ENCODE data around the gene ZNF268.

The ZNF268 gene

DNA sequence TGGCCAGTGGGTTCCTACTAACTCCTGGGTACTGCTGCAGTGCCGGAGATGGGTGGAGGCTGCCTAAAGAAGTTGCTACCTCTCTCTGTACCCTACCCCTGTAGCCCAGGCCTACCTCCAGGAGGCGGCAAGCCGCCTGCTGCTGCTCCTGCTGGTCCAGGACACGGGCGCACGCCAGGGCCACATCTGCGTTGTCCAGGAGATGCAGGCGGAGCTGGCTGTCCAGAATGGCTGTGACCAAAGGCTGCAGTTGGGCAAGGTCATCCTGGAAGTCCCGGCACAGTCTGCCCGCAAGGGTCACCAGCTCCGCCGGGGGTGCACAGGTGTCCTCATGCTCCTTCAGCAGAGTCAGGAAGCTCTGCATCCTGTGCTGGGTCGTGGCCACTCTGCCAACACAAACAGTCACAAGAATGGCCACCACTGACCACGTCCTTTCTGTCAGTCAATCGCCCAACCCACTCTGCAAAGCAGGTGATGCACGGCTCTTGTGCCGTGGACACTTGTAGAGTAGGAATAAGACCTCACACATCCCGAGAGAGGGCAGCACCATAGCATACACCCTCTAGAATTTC is 52.8 kb downstream of the ZNF268 start:
- Histone ChIP-seq H3K4me3 (replicated peaks; ENCODE audit: insufficient read depth, low read length) (no peak overlapping the region), H3K27ac (replicated peaks) (no peak overlapping the region), H3K27me3 (ENCODE audit: insufficient read depth, poor library complexity, severe bottlenecking) (no peaks in the 10 kb centered on the region)
- no peak for DNase-seq (ENCODE audit: low read depth in 1 of 2, low spot score in 1 of 2)
- no peak for TF ChIP-seq SPI1 (IDR thresholded peaks at IDR 0.05; ENCODE audit: borderline replicate concordance, low read depth)
- TF ChIP-seq, protein P1, sequence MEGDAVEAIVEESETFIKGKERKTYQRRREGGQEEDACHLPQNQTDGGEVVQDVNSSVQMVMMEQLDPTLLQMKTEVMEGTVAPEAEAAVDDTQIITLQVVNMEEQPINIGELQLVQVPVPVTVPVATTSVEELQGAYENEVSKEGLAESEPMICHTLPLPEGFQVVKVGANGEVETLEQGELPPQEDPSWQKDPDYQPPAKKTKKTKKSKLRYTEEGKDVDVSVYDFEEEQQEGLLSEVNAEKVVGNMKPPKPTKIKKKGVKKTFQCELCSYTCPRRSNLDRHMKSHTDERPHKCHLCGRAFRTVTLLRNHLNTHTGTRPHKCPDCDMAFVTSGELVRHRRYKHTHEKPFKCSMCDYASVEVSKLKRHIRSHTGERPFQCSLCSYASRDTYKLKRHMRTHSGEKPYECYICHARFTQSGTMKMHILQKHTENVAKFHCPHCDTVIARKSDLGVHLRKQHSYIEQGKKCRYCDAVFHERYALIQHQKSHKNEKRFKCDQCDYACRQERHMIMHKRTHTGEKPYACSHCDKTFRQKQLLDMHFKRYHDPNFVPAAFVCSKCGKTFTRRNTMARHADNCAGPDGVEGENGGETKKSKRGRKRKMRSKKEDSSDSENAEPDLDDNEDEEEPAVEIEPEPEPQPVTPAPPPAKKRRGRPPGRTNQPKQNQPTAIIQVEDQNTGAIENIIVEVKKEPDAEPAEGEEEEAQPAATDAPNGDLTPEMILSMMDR (IDR thresholded peaks at IDR 0.05; ENCODE audit: insufficient read depth, low read length): no peak
- no peak for TF ChIP-seq GABPA (IDR thresholded peaks at IDR 0.05; ENCODE audit: low read depth)
- TF ChIP-seq POLR2AphosphoS5 (IDR thresholded peaks at IDR 0.05; ENCODE audit: low read depth): no peak
- TF ChIP-seq, protein P2, sequence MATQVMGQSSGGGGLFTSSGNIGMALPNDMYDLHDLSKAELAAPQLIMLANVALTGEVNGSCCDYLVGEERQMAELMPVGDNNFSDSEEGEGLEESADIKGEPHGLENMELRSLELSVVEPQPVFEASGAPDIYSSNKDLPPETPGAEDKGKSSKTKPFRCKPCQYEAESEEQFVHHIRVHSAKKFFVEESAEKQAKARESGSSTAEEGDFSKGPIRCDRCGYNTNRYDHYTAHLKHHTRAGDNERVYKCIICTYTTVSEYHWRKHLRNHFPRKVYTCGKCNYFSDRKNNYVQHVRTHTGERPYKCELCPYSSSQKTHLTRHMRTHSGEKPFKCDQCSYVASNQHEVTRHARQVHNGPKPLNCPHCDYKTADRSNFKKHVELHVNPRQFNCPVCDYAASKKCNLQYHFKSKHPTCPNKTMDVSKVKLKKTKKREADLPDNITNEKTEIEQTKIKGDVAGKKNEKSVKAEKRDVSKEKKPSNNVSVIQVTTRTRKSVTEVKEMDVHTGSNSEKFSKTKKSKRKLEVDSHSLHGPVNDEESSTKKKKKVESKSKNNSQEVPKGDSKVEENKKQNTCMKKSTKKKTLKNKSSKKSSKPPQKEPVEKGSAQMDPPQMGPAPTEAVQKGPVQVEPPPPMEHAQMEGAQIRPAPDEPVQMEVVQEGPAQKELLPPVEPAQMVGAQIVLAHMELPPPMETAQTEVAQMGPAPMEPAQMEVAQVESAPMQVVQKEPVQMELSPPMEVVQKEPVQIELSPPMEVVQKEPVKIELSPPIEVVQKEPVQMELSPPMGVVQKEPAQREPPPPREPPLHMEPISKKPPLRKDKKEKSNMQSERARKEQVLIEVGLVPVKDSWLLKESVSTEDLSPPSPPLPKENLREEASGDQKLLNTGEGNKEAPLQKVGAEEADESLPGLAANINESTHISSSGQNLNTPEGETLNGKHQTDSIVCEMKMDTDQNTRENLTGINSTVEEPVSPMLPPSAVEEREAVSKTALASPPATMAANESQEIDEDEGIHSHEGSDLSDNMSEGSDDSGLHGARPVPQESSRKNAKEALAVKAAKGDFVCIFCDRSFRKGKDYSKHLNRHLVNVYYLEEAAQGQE (IDR thresholded peaks at IDR 0.05; ENCODE audit: insufficient replicate concordance, low read depth): no peak

DNA sequence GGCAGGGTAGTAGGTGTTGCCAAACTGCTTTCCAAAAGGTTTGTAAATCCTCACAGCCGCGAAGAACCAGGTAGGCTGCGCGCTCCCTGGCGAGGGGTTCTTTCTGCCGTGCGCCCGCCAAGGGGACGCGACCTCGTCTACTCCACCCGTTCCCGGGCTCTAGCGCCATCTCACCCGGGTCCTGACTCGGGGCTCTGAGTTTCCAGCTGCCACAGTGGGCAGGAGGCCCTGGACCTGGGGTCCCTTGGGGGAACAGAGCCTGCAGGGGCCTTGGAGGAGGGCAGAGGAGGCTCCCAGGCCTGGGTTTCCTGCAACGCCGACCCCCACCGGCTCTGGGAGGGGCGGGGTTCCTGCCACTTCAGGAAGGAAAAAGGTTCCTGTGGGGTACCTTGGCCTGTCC is 53.7 kb downstream of the ZNF268 start:
- TF ChIP-seq, protein P1 (IDR thresholded peaks at IDR 0.05; ENCODE audit: insufficient read depth, low read length): no peak
- TF ChIP-seq SPI1 (IDR thresholded peaks at IDR 0.05; ENCODE audit: borderline replicate concordance, low read depth): no peak
- TF ChIP-seq GABPA (IDR thresholded peaks at IDR 0.05; ENCODE audit: low read depth): no peak
- no peak for TF ChIP-seq POLR2AphosphoS5 (IDR thresholded peaks at IDR 0.05; ENCODE audit: low read depth)
- TF ChIP-seq, protein P2 (IDR thresholded peaks at IDR 0.05; ENCODE audit: insufficient replicate concordance, low read depth): no peak
- Histone ChIP-seq H3K27me3 (ENCODE audit: insufficient read depth, poor library complexity, severe bottlenecking) (no peaks in the 10 kb centered on the region), H3K4me3 (replicated peaks; ENCODE audit: insufficient read depth, low read length) (no peak overlapping the region), H3K27ac (replicated peaks) (no peak overlapping the region)
- no peak for DNase-seq (ENCODE audit: low read depth in 1 of 2, low spot score in 1 of 2)

DNA sequence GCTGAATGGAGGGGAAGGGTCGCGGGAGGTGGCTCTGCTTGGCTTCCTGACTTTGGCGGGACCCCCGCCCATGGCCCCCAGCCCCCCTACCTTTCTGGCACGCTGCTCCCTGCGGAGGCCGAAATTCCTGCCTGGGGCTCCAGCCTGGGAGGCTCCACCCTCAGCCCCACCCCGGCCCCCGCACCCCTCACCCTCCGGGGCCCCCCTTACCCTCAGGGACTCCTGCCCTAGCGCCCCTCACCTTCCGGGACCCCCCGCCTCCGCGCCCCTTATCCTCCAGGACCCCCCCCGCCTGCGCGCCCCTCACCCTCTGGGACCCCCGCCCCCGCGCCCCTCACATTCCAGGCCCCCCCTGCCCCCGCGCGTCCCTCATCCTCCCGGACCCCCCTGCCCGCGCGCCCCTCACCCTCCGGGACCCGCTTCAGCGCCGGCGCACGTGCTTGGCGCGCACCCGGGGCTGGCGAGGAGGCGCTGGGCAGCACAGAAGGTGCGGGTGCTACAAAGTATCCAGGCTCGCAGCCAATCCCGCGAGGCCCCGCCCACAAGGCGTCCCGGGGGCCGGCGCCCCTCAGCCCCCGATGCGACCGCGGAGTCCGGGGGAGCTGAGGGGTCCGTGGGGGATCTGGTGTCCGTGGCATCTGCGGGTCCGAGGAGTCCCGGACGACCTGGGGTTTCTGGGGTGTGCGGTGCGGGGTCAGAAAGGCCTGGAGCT is 54.3 kb downstream of the ZNF268 start, which contains the start of gene ANHX:
Gene ANHX, minus strand, starts transcription at position 477 of the 712 bp plus-strand sequence. CDS start 1,521 bp downstream, outside the sequence.
- Histone ChIP-seq H3K27me3 (ENCODE audit: insufficient read depth, poor library complexity, severe bottlenecking) (no peaks in the 10 kb centered on the region), H3K4me3 (replicated peaks; ENCODE audit: insufficient read depth, low read length) (no peak within 1 kb of the TSS), H3K27ac (replicated peaks) (no peak within 1 kb of the TSS)
- no peak for TF ChIP-seq GABPA (IDR thresholded peaks at IDR 0.05; ENCODE audit: low read depth)
- TF ChIP-seq POLR2AphosphoS5 (IDR thresholded peaks at IDR 0.05; ENCODE audit: low read depth): no peak
- no peak for TF ChIP-seq SPI1 (IDR thresholded peaks at IDR 0.05; ENCODE audit: borderline replicate concordance, low read depth)
- TF ChIP-seq, protein P1 (IDR thresholded peaks at IDR 0.05; ENCODE audit: insufficient read depth, low read length): no peak
- TF ChIP-seq, protein P2 (IDR thresholded peaks at IDR 0.05; ENCODE audit: insufficient replicate concordance, low read depth): no peak
- DNase-seq (ENCODE audit: low read depth in 1 of 2, low spot score in 1 of 2): no peak

All from HL-60 (cell line).